Adrenal gland (tissue), 12 donors: ENCODE results near the gene SMIM23. TPM values are rescaled to one million over a fixed set of nuclear protein-coding genes. Genes with fewer than 3 reads are reported as not detected.

Source experiments
- DNase-seq, 7 donors: peaks; one replicate each; pipeline ENCODE4 v3.0.0-alpha.2; 2019 to 2020
- H3K27ac ChIP-seq, 5 donors: fragments of 200-600 bp; sonication (generic) in 4 of 5; 1 replicate in 3 of 5; 2 replicates in 2 of 5; pipeline versions ENCODE4 v1.5.1 to v1.8.0; 2016 to 2020; ENCODE audit warnings: mild to moderate bottlenecking in 1 of 5
- H3K27me3 ChIP-seq: fragments of 200-600 bp; 2 replicates; pipeline ENCODE4 v1.8.0; 2021
- H3K36me3 ChIP-seq, 2 donors: fragments of 200-600 bp; replicated peaks in 1 of 2; 1 replicate in 1 of 2; 2 replicates in 1 of 2; pipeline versions ENCODE4 v1.5.1 to v1.8.0; 2018 to 2022
- H3K4me1 ChIP-seq, 2 donors: fragments of 200-600 bp; replicated peaks in 1 of 2; 1 replicate in 1 of 2; 2 replicates in 1 of 2; pipeline versions ENCODE4 v1.5.1 to v1.8.0; 2018 to 2021
- H3K4me3 ChIP-seq, 4 donors: fragments of 200-600 bp; sonication (generic) in 3 of 4; one replicate each; pipeline ENCODE4 v1.5.1; 2016 to 2018
- H3K9me3 ChIP-seq, 3 donors: fragments of 200-600 bp; sonication (generic) in 1 of 3; replicated peaks in 1 of 3; 1 replicate in 2 of 3; 2 replicates in 1 of 3; pipeline versions ENCODE4 v1.5.1 to v1.8.0; 2016 to 2021
- CTCF ChIP-seq, 6 experiments: fragments of 450-650 bp in 4 of 6; fragments of 200-600 bp in 2 of 6; sonication (generic) in 1 of 6; IDR thresholded peaks; 1 replicate in 5 of 6; 2 replicates in 1 of 6; pipeline versions ENCODE4 v1.5.1 to v1.8.0; 2016 to 2021; ENCODE audit warnings: antibody characterized with exemption in 6 of 6, mild to moderate bottlenecking in 2 of 6, moderate library complexity in 1 of 6
- POLR2A ChIP-seq, 2 donors: fragments of 450-650 bp; IDR thresholded peaks; one replicate each; pipeline ENCODE4 v1.6.1; 2017; ENCODE audit warnings: antibody characterized with exemption in 2 of 2, mild to moderate bottlenecking in 2 of 2, moderate library complexity in 1 of 2
- WGBS, 4 donors: extraction: QIAGEN DNeasy Blood & Tissue Kit in 2 of 4; methylation state at CpG; one replicate each; pipeline versions ENCODE4 v1.1.5 to v1.1.7; 2013 to 2017; 5-methylcytosine and 5-hydroxymethylcytosine counted together
- intact Hi-C, 2 donors: fragments of 100-400 bp; cut with DNase I; formaldehyde crosslinking; loops; one replicate each; pipeline versions ENCODE4 v1.14.1 to v1.15.0; 2022 to 2023
- polyA plus RNA-seq, 3 donors: library from polyadenylated mRNA; stranded (reverse); fragments of 200-250 nt in 2 of 3; fragments of 350-450 nt in 1 of 3; fragmentation: Illumina TruSeq in 1 of 3; extraction: RNeasy Lipid Tissue Mini Kit (QIAGEN cat#74804) in 1 of 3; gene quantifications; one replicate each; pipeline ENCODE4 v1.2.3, GENCODE V29; 2013 to 2014
- total RNA-seq, 9 donors: library from RNA; depleted of rRNA in 4 of 9; stranded (reverse); fragments of >200 nt in 4 of 9; fragments of 120-200 nt in 1 of 9; fragmentation: NEBNext Ultra II Directional in 1 of 9; extraction: Animal tissue kit (Norgen Biotek cat#: 25700) in 1 of 9; gene quantifications; one replicate each; pipeline versions ENCODE4 v1.1.0 to v1.2.4, GENCODE V29; 2013 to 2023
- donor health status: healthy with polysubstance abuse.
- donor health status: Bipolar disorder and iron deficiency.
- donor health status: DM: yes; HTN: yes; CAD: no.
- donor health status: DM: no; HTN: no; CAD: no.
- donor health status: DM: no; HTN: no; CAD: no.
- donor health status: DM: yes; HTN: yes; CAD: no.

The SMIM23 gene
- total and polyA plus RNA-seq, 12 donors: not detected

- no peaks in the 10 kb centered on the region for H3K4me1 ChIP-seq
- no peak overlapping the region for H3K27ac ChIP-seq
- WGBS, 4 donors: 39 to 51% (median 43%) methylated on average over 3 of the region's 3 CpGs
- peaks cover 0 to 8% (median 0%) of the 10 kb centered on the region in 3 donors for H3K9me3 ChIP-seq
- no peak for TF ChIP-seq POLR2A (IDR thresholded peaks at IDR 0.05)
- no peak for TF ChIP-seq CTCF (IDR thresholded peaks at IDR 0.05)
- H3K36me3 ChIP-seq: no peaks in the 10 kb centered on the region
- no peak overlapping the region for H3K4me3 ChIP-seq
- H3K27me3 ChIP-seq: no peaks in the 10 kb centered on the region
- intact Hi-C loops: no loop called here
- DNase-seq: no peak
Measured at GRCh38 chr5:171771856-171772255, 13.8 kb upstream of the SMIM23 start.

- Histone ChIP-seq H3K4me1 (no peaks in the 10 kb centered on the region), H3K36me3 (no peaks in the 10 kb centered on the region), H3K4me3 (no peak overlapping the region), H3K27me3 (no peaks in the 10 kb centered on the region), H3K9me3 (no peaks in the 10 kb centered on the region), H3K27ac (no peak overlapping the region)
- DNase-seq: no peak
- 87 to 92% (median 89%) methylated on average over 8 of the region's 8 CpGs for WGBS, 4 donors
- TF ChIP-seq CTCF (IDR thresholded peaks at IDR 0.05) (no peak), POLR2A (IDR thresholded peaks at IDR 0.05) (no peak)
- intact Hi-C loops: no loop called here
Measured at GRCh38 chr5:171773106-171773505, 12.5 kb upstream of the SMIM23 start.

- WGBS, 4 donors: 85 to 95% (median 91%) methylated on average over 6 to 9 of the region's 9 CpGs
- Histone ChIP-seq H3K9me3 (no peaks in the 10 kb centered on the region), H3K27ac (no peak overlapping the region), H3K4me1 (no peaks in the 10 kb centered on the region), H3K36me3 (no peaks in the 10 kb centered on the region), H3K27me3 (no peaks in the 10 kb centered on the region), H3K4me3 (no peak overlapping the region)
- intact Hi-C loops: no loop called here
- TF ChIP-seq POLR2A (IDR thresholded peaks at IDR 0.05): no peak
- TF ChIP-seq CTCF (IDR thresholded peaks at IDR 0.05): no peak
- DNase-seq: no peak
Measured at GRCh38 chr5:171774418-171774817, 11.2 kb upstream of the SMIM23 start.

- Histone ChIP-seq H3K36me3 (no peaks in the 10 kb centered on the region), H3K9me3 (no peaks in the 10 kb centered on the region), H3K27me3 (no peaks in the 10 kb centered on the region), H3K27ac (no peak overlapping the region), H3K4me3 (no peak overlapping the region), H3K4me1 (no peaks in the 10 kb centered on the region)
- intact Hi-C loops: no loop called here
- TF ChIP-seq POLR2A (IDR thresholded peaks at IDR 0.05): no peak
- no peak for TF ChIP-seq CTCF (IDR thresholded peaks at IDR 0.05)
- WGBS, 4 donors: 62 to 81% (median 69%) methylated on average over 11 to 12 of the region's 12 CpGs
- no peak for DNase-seq
Measured at GRCh38 chr5:171776213-171776612, 9.4 kb upstream of the SMIM23 start.
